ENCODE measurements around the gene GTF2A2.
"Not testable (repeated sequence)": the region's sequence is repeated elsewhere in the genome, so short reads cannot be mapped to it uniquely, and the experiment has no call there.

The GTF2A2 gene

GRCh38 chr15:59656897-59657634 lies at the start of gene GTF2A2:
Gene GTF2A2, minus strand, starts transcription at chr15:59657515. Its CDS starts 5,238 bp downstream, at chr15:59652277.
- DNase-seq (ENCODE audit: low spot score): peak; percentile 97

- no peak for DNase-seq (ENCODE audit: low spot score)
Observed at GRCh38 chr15:59703979-59704796, 46.9 kb upstream of the GTF2A2 start.

- DNase-seq (ENCODE audit: low spot score): no peak
Observed at GRCh38 chr15:59702351-59702750, 45.0 kb upstream of the GTF2A2 start.

- DNase-seq (ENCODE audit: low spot score): no peak
Observed at GRCh38 chr15:59701880-59702279, 44.6 kb upstream of the GTF2A2 start.

GRCh38 chr15:59699810-59700431 lies 42.6 kb upstream of the GTF2A2 start:
- DNase-seq (ENCODE audit: low spot score): no peak

- DNase-seq (ENCODE audit: low spot score): not testable (repeated sequence)
Observed at GRCh38 chr15:59698065-59698464, 40.8 kb upstream of the GTF2A2 start.

- no peak for DNase-seq (ENCODE audit: low spot score)
Observed at GRCh38 chr15:59696332-59696731, 39.0 kb upstream of the GTF2A2 start.

GRCh38 chr15:59694779-59695178 lies 37.5 kb upstream of the GTF2A2 start:
- no peak for DNase-seq (ENCODE audit: low spot score)

- peak; percentile 56 for DNase-seq (ENCODE audit: low spot score)
Observed at GRCh38 chr15:59691194-59691805, 34.0 kb upstream of the GTF2A2 start.

GRCh38 chr15:59689626-59690236 lies 32.4 kb upstream of the GTF2A2 start:
- DNase-seq (ENCODE audit: low spot score): peak; percentile 55

GRCh38 chr15:59688782-59689625 lies 31.7 kb upstream of the GTF2A2 start, which contains the start of gene BNIP2:
Gene BNIP2, minus strand, starts transcription at chr15:59689320. Its CDS starts 6,863 bp downstream, at chr15:59682457.
- peak; percentile 93 for DNase-seq (ENCODE audit: low spot score)

GRCh38 chr15:59688423-59688781 lies 31.1 kb upstream of the GTF2A2 start:
- DNase-seq (ENCODE audit: low spot score): peak; percentile 70

GRCh38 chr15:59687836-59688235 lies 30.5 kb upstream of the GTF2A2 start:
- peak; percentile 41 for DNase-seq (ENCODE audit: low spot score)

GRCh38 chr15:59686389-59686788 lies 29.1 kb upstream of the GTF2A2 start:
- DNase-seq (ENCODE audit: low spot score): no peak

- no peak for DNase-seq (ENCODE audit: low spot score)
Observed at GRCh38 chr15:59685737-59686297, 28.5 kb upstream of the GTF2A2 start.

- DNase-seq (ENCODE audit: low spot score): no peak
Observed at GRCh38 chr15:59680870-59681269, 23.6 kb upstream of the GTF2A2 start.

- no peak for DNase-seq (ENCODE audit: low spot score)
Observed at GRCh38 chr15:59680346-59680745, 23.0 kb upstream of the GTF2A2 start.

- DNase-seq (ENCODE audit: low spot score): no peak
Observed at GRCh38 chr15:59678620-59679019, 21.3 kb upstream of the GTF2A2 start.

GRCh38 chr15:59678172-59678571 lies 20.9 kb upstream of the GTF2A2 start:
- DNase-seq (ENCODE audit: low spot score): no peak

- DNase-seq (ENCODE audit: low spot score): no peak
Observed at GRCh38 chr15:59676565-59676964, 19.2 kb upstream of the GTF2A2 start.

All from pons (tissue), 1 donor.